Fibroblast of pulmonary artery (primary cell): ENCODE data around the gene POLR1C.

Experiments
- DNase-seq: peaks from one replicate; pipeline ENCODE4 v3.0.0-alpha.2; 2010; ENCODE audit warnings: low read depth
- H3K4me3 ChIP-seq: replicated peaks from 2 replicates; pipeline ENCODE4 v1.5.1; 2011; ENCODE audit warnings: low read depth, mild to moderate bottlenecking, control low read depth, low read length, moderate library complexity
- CTCF ChIP-seq: IDR thresholded peaks from 2 replicates; pipeline ENCODE4 v1.5.1; 2011; ENCODE audit warnings: mild to moderate bottlenecking, control low read depth, low read length, inconsistent platforms; ENCODE audit errors: missing control alignments

Gene POLR1C

GRCh38 chr6:43506171-43506570 is 10.7 kb upstream of the POLR1C start:
- no peak for DNase-seq
- H3K4me3 ChIP-seq = no peak overlapping the region
- TF ChIP-seq CTCF = no peak

- no peak overlapping the region for H3K4me3 ChIP-seq
- TF ChIP-seq CTCF = peak; percentile 95
- peak; percentile 90 for DNase-seq
Measured at GRCh38 chr6:43506667-43507471, 10.0 kb upstream of the POLR1C start.

- H3K4me3 ChIP-seq = no peak overlapping the region
- no peak for DNase-seq
- TF ChIP-seq CTCF = no peak
Measured at GRCh38 chr6:43508481-43509141, 8.3 kb upstream of the POLR1C start.

- H3K4me3 ChIP-seq = peak overlapping the region; percentile 53
- no peak for DNase-seq
- TF ChIP-seq CTCF = no peak
Measured at GRCh38 chr6:43509142-43509983, 7.5 kb upstream of the POLR1C start.

- peak within 1 kb of the TSS; percentile 53 for H3K4me3 ChIP-seq
- no peak for TF ChIP-seq CTCF
- peak; percentile 83 for DNase-seq
Measured at GRCh38 chr6:43509984-43510826, 6.7 kb upstream of the POLR1C start, which contains the start of gene LRRC73. Gene LRRC73, minus strand, starts transcription at chr6:43510346. Its CDS starts 561 bp downstream, at chr6:43509785.

- DNase-seq = no peak
- TF ChIP-seq CTCF = no peak
- no peak overlapping the region for H3K4me3 ChIP-seq
Measured at GRCh38 chr6:43510827-43511163, 6.1 kb upstream of the POLR1C start.
